Tibial nerve (tissue), 4 donors: Measurements from ENCODE around the gene STN1. TPM values are rescaled to one million over a fixed set of nuclear protein-coding genes. Genes with fewer than 3 reads are reported as not detected.
A peak's percentile ranks its signal among the peaks of the same experiment; 100 is the strongest.

Source experiments
- DNase-seq, 2 donors: peaks; one replicate each; pipeline ENCODE4 v3.0.0-alpha.2; 2019; ENCODE audit warnings: low spot score in 2 of 2
- H3K27ac ChIP-seq, 4 donors: fragments of 200-600 bp; sonication (generic) in 3 of 4; one replicate each; pipeline ENCODE4 v1.5.1; 2017 to 2019; ENCODE audit warnings: mild to moderate bottlenecking in 1 of 4
- H3K27me3 ChIP-seq, 2 donors: fragments of 200-600 bp; sonication (generic) in 1 of 2; one replicate each; pipeline versions ENCODE4 v1.5.1 to v1.6.0; 2017 to 2019
- H3K36me3 ChIP-seq, 3 donors: fragments of 200-600 bp; sonication (generic); one replicate each; pipeline ENCODE4 v1.5.1; 2018 to 2019
- H3K4me1 ChIP-seq, 4 donors: fragments of 200-600 bp; sonication (generic) in 3 of 4; one replicate each; pipeline ENCODE4 v1.5.1; 2017 to 2019
- H3K4me3 ChIP-seq, 4 donors: fragments of 200-600 bp; sonication (generic) in 3 of 4; one replicate each; pipeline ENCODE4 v1.5.1; 2017 to 2019; ENCODE audit warnings: mild to moderate bottlenecking in 1 of 4, moderate library complexity in 1 of 4
- H3K9me3 ChIP-seq, 4 donors: fragments of 200-600 bp; sonication (generic) in 3 of 4; one replicate each; pipeline ENCODE4 v1.5.1; 2017 to 2019
- EP300 ChIP-seq, 2 donors: sonication (generic); formaldehyde crosslinking; IDR thresholded peaks; one replicate each; pipeline ENCODE4 v1.6.1; 2017; ENCODE audit warnings: antibody characterized with exemption in 2 of 2, mild to moderate bottlenecking in 1 of 2
- POLR2A ChIP-seq, 2 donors: fragments of 450-650 bp; IDR thresholded peaks; one replicate each; pipeline ENCODE4 v1.6.1; 2017; ENCODE audit warnings: antibody characterized with exemption in 2 of 2, mild to moderate bottlenecking in 2 of 2, moderate library complexity in 2 of 2
- WGBS, 2 donors: methylation state at CpG; one replicate each; pipeline ENCODE4 v1.1.5; 2018; 5-methylcytosine and 5-hydroxymethylcytosine counted together
- total RNA-seq, 4 donors: library from RNA; depleted of rRNA; stranded (reverse); fragments of >200 nt; gene quantifications; one replicate each; pipeline ENCODE4 v1.1.0, GENCODE V29; 2016
- TF ChIP-seq, protein P1 (sequence below), 5 experiments: fragments of 200-600 bp in 3 of 5; fragments of 450-650 bp in 2 of 5; sonication (generic) in 3 of 5; IDR thresholded peaks; one replicate each; pipeline ENCODE4 v1.5.1; 2016 to 2019; ENCODE audit warnings: antibody characterized with exemption in 5 of 5, mild to moderate bottlenecking in 3 of 5, moderate library complexity in 2 of 5

STN1 gene
- total RNA-seq, 4 donors from 2014 or later = 12.6 to 26.7 (median 22.1) TPM

DNA sequence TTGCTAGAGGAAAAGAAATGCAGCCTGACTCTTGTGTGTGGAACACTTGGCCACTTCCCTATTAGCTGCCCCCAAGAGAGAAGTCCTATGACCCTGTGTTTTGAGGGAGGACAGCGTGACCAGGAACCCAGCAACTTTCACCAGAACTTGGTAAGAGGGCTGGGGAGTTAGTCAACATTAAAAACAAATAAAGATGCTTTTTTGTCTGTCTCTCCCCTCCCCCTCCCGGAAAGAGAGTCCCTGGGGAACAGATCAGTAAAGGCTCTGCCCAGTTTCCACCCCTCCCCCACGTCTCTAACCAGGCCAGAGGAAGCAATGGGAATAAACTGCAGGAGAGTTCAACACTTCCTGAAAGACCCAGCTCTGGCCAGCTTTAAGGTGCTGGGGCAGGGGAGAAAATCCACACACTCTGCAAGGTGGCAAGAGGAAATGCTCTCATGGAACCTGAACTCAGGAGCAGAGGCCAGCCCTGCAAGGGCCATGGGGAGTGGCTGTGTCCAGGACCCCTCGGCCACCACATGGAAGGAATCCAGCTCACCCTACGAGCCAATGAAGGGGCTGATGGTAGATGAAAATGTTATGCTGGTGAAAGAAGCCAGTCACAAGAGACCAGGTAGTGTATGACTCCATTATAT, 84.1 kb downstream of the STN1 start:
- H3K27ac ChIP-seq = peak overlapping the region; percentile 49 to 80 (median 58)
- H3K36me3 ChIP-seq = no peaks in the 10 kb centered on the region
- TF ChIP-seq POLR2A (IDR thresholded peaks at IDR 0.05) = no peak
- TF ChIP-seq, protein P1, sequence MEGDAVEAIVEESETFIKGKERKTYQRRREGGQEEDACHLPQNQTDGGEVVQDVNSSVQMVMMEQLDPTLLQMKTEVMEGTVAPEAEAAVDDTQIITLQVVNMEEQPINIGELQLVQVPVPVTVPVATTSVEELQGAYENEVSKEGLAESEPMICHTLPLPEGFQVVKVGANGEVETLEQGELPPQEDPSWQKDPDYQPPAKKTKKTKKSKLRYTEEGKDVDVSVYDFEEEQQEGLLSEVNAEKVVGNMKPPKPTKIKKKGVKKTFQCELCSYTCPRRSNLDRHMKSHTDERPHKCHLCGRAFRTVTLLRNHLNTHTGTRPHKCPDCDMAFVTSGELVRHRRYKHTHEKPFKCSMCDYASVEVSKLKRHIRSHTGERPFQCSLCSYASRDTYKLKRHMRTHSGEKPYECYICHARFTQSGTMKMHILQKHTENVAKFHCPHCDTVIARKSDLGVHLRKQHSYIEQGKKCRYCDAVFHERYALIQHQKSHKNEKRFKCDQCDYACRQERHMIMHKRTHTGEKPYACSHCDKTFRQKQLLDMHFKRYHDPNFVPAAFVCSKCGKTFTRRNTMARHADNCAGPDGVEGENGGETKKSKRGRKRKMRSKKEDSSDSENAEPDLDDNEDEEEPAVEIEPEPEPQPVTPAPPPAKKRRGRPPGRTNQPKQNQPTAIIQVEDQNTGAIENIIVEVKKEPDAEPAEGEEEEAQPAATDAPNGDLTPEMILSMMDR (IDR thresholded peaks at IDR 0.05) = no peak
- peak; percentile 25 to 70 for TF ChIP-seq EP300 (IDR thresholded peaks at IDR 0.05)
- peaks cover 0 to 6% (median 0%) of the 10 kb centered on the region in 4 donors for H3K9me3 ChIP-seq
- H3K4me3 ChIP-seq = no peak overlapping the region
- H3K4me1 ChIP-seq = peaks cover 5 to 69% (median 44%) of the 10 kb centered on the region in 4 donors
- peak; percentile 49 to 72 for DNase-seq
- 26 to 27% methylated on average over 5 of the region's 5 CpGs for WGBS, 2 donors
- no peaks in the 10 kb centered on the region for H3K27me3 ChIP-seq

DNA sequence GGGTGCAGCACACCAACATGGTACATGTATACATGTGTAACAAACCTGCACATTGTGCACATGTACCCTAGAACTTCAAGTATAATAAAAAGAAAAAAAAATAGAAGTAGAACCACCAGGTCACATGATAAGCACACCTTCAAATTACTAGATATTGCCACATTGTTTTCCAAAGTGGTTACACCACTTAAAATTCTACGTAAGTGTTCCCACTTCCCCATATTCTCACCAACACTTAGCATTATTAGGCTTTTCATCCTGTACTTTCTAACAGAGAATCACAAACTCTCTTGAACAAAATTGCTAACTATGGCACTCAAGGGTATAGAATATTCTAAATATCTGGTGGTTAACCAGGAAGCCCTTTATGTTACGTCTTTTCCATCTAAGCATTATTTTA, 85.2 kb downstream of the STN1 start:
- WGBS, 2 donors = 95 to 97% methylated on average over 2 of the region's 2 CpGs
- peaks cover 5 to 69% (median 45%) of the 10 kb centered on the region in 4 donors for H3K4me1 ChIP-seq
- H3K36me3 ChIP-seq = no peaks in the 10 kb centered on the region
- H3K9me3 ChIP-seq = peaks cover 0 to 6% (median 0%) of the 10 kb centered on the region in 4 donors
- TF ChIP-seq EP300 (IDR thresholded peaks at IDR 0.05) = no peak
- TF ChIP-seq, protein P1 (IDR thresholded peaks at IDR 0.05) = no peak
- no peak for TF ChIP-seq POLR2A (IDR thresholded peaks at IDR 0.05)
- DNase-seq = no peak
- no peak overlapping the region for H3K27ac ChIP-seq
- no peaks in the 10 kb centered on the region for H3K27me3 ChIP-seq
- no peak overlapping the region for H3K4me3 ChIP-seq

Other genes starting within 250 kb of the STN1 start
- gene SH3PXD2A, start 62.6 kb downstream of the STN1 start, total RNA-seq = 100 to 1,000 TPM; 128 to 154 (median 136) TPM
- 10 to 100 TPM; 62.2 to 74.7 (median 68.0) TPM for gene SLK, start 49.0 kb upstream of the STN1 start, total RNA-seq
- under 1 TPM in 3 of 4 donors, not detected in 1; under 0.01 to 0.59 (median 0.22) TPM for gene COL17A1, start 167.7 kb upstream of the STN1 start, total RNA-seq
- gene SFR1, start 204.0 kb upstream of the STN1 start, total RNA-seq = 10 to 100 TPM in 2 of 4 donors, 1 to 10 TPM in 2; 4.7 to 26.2 (median 8.4) TPM